Osteocyte (in vitro differentiated cells): ENCODE measurements around the gene SLC25A39. TPM values are rescaled to one million over a fixed set of nuclear protein-coding genes. Genes with fewer than 3 reads are reported as not detected.
A peak's percentile ranks its signal among the peaks of the same experiment; 100 is the strongest.

Experiments used
- DNase-seq: peaks from one replicate; pipeline ENCODE4 v3.0.0; 2021; ENCODE audit warnings: mixed read lengths; ENCODE audit not compliant: unreplicated experiment; ENCODE audit errors: extremely low spot score
- H3K27ac Mint-ChIP-seq: one replicate; pipeline ENCODE4 v1.8.0; 2021; ENCODE audit warnings: mild to moderate bottlenecking, mixed read lengths; ENCODE audit not compliant: unreplicated experiment
- H3K27me3 Mint-ChIP-seq: one replicate; pipeline ENCODE4 v1.8.0; 2021; ENCODE audit warnings: mixed read lengths; ENCODE audit not compliant: unreplicated experiment
- H3K36me3 Mint-ChIP-seq: one replicate; pipeline ENCODE4 v1.8.0; 2021; ENCODE audit warnings: mixed read lengths; ENCODE audit not compliant: unreplicated experiment
- H3K4me1 Mint-ChIP-seq: one replicate; pipeline ENCODE4 v1.8.0; 2021; ENCODE audit warnings: mixed read lengths; ENCODE audit not compliant: unreplicated experiment
- H3K4me3 Mint-ChIP-seq: one replicate; pipeline ENCODE4 v1.8.0; 2021; ENCODE audit warnings: mild to moderate bottlenecking, moderate library complexity, mixed read lengths; ENCODE audit not compliant: unreplicated experiment
- H3K9me3 Mint-ChIP-seq: one replicate; pipeline ENCODE4 v1.8.0; 2021; ENCODE audit warnings: mixed read lengths; ENCODE audit not compliant: unreplicated experiment
- total RNA-seq: library from RNA; stranded (reverse); gene quantifications from 2 replicates; pipeline ENCODE4 v1.2.1, GENCODE V29; 2021
- TF ChIP-seq, protein P1 (sequence below): fragments of 200-600 bp; sonication (generic); IDR thresholded peaks from 2 replicates; pipeline ENCODE4 v1.5.0; 2021; ENCODE audit warnings: antibody characterized with exemption, mild to moderate bottlenecking, moderate library complexity

SLC25A39 gene
- total RNA-seq, 1 donor from 2014 or later, result 122 TPM

DNA sequence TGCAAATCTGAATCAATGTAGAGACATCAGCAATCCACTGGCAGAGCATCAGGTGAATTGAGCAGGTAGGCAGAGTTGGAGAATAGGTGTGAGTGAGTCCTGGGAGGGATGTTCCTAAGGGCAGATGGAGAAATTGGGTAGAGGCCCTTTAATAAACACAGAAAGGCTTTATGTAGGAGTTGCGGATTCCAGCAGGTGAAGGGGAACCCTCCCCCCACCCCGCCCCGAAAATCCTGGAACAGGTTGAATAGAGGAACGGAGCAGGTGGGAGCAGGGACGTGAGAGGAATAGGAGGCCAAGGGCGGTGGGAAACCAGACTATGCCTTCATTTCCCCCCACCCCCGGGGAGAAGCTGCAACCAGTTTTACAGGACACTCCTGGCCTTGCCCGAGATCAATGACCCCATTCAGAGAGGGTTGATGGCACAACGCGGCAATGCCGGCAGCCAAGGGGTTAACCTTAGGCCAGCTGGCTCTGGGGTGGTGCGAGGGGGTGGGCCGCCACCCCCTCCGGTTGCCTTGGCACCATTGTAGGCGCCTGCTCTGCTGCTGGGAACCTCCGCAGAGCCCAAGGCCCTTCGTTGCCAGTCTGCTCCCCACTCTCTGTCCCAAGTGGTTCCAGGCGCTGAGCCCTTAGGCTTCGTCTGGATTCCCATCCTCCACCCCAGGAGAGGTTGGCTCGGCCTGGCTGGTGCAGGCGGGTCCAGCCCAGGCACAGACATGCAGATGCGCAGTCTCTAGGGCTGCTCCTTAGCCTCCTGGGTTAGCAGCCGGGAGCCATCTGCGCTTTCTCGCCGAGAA is 17.0 kb downstream of the SLC25A39 start:
- DNase-seq, result no peak
- H3K4me1 Mint-ChIP-seq, result peaks cover 5% of the 10 kb centered on the region
- H3K9me3 Mint-ChIP-seq, result no peaks in the 10 kb centered on the region
- H3K4me3 Mint-ChIP-seq, result peak overlapping the region; percentile 60
- no peak overlapping the region for H3K27ac Mint-ChIP-seq
- peaks cover 35% of the 10 kb centered on the region for H3K27me3 Mint-ChIP-seq
- no peaks in the 10 kb centered on the region for H3K36me3 Mint-ChIP-seq
- TF ChIP-seq, protein P1, sequence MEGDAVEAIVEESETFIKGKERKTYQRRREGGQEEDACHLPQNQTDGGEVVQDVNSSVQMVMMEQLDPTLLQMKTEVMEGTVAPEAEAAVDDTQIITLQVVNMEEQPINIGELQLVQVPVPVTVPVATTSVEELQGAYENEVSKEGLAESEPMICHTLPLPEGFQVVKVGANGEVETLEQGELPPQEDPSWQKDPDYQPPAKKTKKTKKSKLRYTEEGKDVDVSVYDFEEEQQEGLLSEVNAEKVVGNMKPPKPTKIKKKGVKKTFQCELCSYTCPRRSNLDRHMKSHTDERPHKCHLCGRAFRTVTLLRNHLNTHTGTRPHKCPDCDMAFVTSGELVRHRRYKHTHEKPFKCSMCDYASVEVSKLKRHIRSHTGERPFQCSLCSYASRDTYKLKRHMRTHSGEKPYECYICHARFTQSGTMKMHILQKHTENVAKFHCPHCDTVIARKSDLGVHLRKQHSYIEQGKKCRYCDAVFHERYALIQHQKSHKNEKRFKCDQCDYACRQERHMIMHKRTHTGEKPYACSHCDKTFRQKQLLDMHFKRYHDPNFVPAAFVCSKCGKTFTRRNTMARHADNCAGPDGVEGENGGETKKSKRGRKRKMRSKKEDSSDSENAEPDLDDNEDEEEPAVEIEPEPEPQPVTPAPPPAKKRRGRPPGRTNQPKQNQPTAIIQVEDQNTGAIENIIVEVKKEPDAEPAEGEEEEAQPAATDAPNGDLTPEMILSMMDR, result no peak

DNA sequence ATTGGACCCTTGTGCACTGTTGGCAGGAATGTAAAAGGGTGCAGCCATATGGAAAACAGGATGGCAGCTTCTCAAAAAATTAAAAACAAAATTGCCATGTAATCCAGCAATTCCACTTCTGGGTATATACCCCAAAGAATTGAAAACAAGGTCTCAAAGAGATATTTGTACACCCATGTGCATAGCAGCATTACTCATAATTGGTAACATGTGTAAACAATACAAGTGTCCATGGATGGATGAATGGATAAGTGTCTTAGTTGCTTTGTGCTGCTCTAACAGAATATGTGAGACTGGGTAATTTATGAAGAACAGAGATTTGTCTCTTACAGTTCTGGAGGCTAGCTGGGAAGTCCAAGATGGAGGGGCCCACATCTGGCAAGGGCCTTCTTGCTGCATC is 20.0 kb downstream of the SLC25A39 start:
- H3K4me1 Mint-ChIP-seq, result peaks cover 5% of the 10 kb centered on the region
- TF ChIP-seq, protein P1, result no peak
- DNase-seq, result no peak
- H3K4me3 Mint-ChIP-seq, result no peak overlapping the region
- no peak overlapping the region for H3K27ac Mint-ChIP-seq
- no peaks in the 10 kb centered on the region for H3K36me3 Mint-ChIP-seq
- no peaks in the 10 kb centered on the region for H3K9me3 Mint-ChIP-seq
- H3K27me3 Mint-ChIP-seq, result peaks cover 48% of the 10 kb centered on the region

DNA sequence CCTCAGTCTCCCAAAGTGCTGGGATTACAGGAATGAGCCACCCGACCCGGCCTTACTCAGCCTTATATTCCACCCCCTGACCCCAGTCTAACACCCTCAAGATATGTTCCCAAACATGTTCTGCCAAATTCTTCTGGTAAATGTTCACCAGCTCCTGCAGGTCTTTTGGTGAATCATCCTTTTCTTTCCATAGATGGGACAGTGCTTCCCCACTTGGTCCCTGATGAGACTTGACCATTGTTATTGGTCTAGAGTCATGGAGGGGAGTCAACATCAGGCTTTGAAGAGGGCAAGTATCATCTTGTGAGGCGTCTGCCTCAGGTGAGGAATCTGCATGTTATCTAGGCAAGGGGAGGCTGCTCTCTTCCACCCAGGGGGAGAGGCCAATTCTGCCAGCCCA is 26.6 kb downstream of the SLC25A39 start:
- H3K4me1 Mint-ChIP-seq, result no peaks in the 10 kb centered on the region
- TF ChIP-seq, protein P1, result no peak
- no peak for DNase-seq
- no peaks in the 10 kb centered on the region for H3K9me3 Mint-ChIP-seq
- H3K27me3 Mint-ChIP-seq, result peaks cover 43% of the 10 kb centered on the region
- no peak overlapping the region for H3K4me3 Mint-ChIP-seq
- H3K27ac Mint-ChIP-seq, result no peak overlapping the region
- no peaks in the 10 kb centered on the region for H3K36me3 Mint-ChIP-seq

GRCh38 chr17:44293509-44294226 is 31.0 kb downstream of the SLC25A39 start:
- Mint-ChIP-seq H3K4me1 (no peaks in the 10 kb centered on the region), H3K9me3 (no peaks in the 10 kb centered on the region), H3K4me3 (no peak overlapping the region), H3K36me3 (no peaks in the 10 kb centered on the region), H3K27ac (no peak overlapping the region), H3K27me3 (peaks cover 41% of the 10 kb centered on the region)
- TF ChIP-seq, protein P1, result no peak
- DNase-seq, result no peak

- Mint-ChIP-seq H3K4me3 (no peak overlapping the region), H3K4me1 (no peaks in the 10 kb centered on the region), H3K36me3 (no peaks in the 10 kb centered on the region), H3K9me3 (no peaks in the 10 kb centered on the region), H3K27ac (no peak overlapping the region), H3K27me3 (peaks cover 34% of the 10 kb centered on the region)
- DNase-seq, result no peak
- TF ChIP-seq, protein P1, result no peak
Observed at GRCh38 chr17:44287651-44288050, 37.0 kb downstream of the SLC25A39 start.
